Fibroblast of lung (primary cell): ENCODE measurements around the gene CD226.

Experiments
- CTCF ChIP-seq, 2 donors: IDR thresholded peaks in 1 of 2; conservative IDR thresholded peaks in 1 of 2; 1 replicate in 1 of 2; 2 replicates in 1 of 2; pipeline ENCODE4 v1.5.1; 2011 to 2012; ENCODE audit warnings: low read length in 2 of 2, control low read depth in 1 of 2, inconsistent platforms in 1 of 2, low read depth in 1 of 2, mild to moderate bottlenecking in 1 of 2
- EZH2 ChIP-seq: IDR thresholded peaks from 2 replicates; pipeline ENCODE4 v1.5.1; 2012; ENCODE audit warnings: low read length, control low read depth, mild to moderate bottlenecking; ENCODE audit errors: missing control alignments

- TF ChIP-seq EZH2 (no peak), CTCF (conservative IDR thresholded peaks at IDR 0.05 in 1 of 2, IDR thresholded peaks at IDR 0.05 in 1 of 2; ENCODE audit: low read depth in 1 of 2, low read length in 2 of 2) (no peak)
These were observed 52.3 kb downstream of the CD226 start for GRCh38 chr18:69895066-69896047.
